Stimulated activated CD4-positive, alpha-beta T cell treated with anti-CD3 and anti-CD28 coated beads, TNF-alpha, amount 100 ng/mL, for 24 hours (primary cell): Measurements from ENCODE around the gene PLBD2.

Experiments
- DNase-seq, 3 experiments: peaks; one replicate each; pipeline ENCODE4 v3.0.0-alpha.2; 2020; ENCODE audit warnings: low read depth in 3 of 3

Gene PLBD2

DNA sequence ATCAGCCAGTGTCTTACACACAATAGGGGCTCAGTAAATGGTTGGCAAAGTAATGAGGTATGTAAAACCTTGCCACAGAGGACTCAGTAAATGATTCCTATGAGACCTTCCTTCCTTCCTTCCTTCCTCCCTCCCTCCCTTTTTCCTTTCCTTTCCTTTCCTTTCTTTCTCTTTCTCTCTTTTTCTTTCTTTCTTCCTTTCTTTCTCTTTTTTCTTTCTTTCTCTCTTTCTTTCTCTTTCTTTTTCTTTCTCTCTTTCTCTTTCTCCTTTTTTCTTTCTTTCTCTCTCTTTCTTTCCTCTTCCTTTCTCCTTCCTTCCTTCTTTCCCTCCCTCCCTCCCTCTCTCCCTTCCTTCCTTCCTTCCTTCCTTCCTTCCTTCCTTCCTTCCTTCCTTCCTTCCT, 37.8 kb downstream of the PLBD2 start:
- no peak for DNase-seq

GRCh38 chr12:113396828-113397496, 38.6 kb downstream of the PLBD2 start:
- no peak for DNase-seq

- DNase-seq = no peak
Measured at GRCh38 chr12:113397497-113398197, 39.3 kb downstream of the PLBD2 start.

- DNase-seq = no peak
Measured at GRCh38 chr12:113398346-113399290, 40.2 kb downstream of the PLBD2 start.

DNA sequence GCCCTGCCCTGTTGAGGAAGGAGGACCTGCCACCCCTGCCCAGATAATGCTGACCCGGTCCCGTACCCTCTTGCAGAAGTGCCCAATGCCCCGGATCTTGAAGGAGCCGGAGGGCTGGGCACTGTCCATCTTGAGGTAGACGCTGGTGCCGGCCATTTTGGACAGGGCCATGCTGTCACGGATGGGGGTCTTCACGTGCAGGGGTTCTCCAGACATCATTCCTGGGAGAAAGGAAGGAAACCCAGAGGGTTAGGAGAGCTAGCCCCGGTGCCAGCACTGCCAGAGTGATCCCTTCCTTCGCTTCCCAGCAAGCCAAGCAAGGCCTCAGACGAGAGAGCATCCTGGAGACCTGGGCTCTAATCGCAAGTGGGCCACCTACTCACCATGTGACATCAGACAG, 41.1 kb downstream of the PLBD2 start:
- no peak for DNase-seq

GRCh38 chr12:113400362-113400761, 42.0 kb downstream of the PLBD2 start:
- DNase-seq = no peak

- DNase-seq = no peak
Measured at GRCh38 chr12:113401066-113402000, 42.9 kb downstream of the PLBD2 start.

DNA sequence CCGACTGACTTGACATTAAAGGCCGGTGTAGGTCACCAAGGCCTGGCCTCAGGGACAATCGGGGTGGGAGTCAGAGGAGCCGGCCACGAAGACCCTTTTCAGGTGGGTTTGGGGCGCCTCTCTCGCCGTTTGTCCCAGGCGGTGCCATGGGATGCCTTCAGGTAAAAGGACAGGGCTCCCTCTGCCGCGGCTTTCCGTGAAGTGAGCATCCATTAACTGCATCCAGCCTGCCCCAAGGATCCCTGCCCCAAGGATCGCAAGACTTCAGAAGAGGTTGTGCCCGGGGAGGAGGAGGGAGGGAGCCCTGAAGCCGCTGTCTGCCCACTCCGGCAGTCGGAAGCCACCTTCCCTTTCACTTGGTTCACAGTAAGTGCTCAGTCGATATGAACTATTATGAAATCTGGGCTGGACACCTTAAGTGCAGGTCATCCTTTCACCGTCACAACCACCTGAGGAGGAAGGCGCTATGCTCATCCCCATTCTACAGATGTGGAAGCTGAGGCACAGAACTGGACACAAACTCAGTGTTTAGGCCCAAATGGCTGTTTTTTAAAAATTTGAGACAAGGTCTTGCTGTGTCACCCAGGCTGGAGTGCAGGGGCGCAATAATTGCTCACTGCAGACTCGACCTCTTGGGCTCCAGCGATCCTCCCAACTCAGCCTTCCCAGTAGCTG, 44.3 kb downstream of the PLBD2 start:
- no peak for DNase-seq

DNA sequence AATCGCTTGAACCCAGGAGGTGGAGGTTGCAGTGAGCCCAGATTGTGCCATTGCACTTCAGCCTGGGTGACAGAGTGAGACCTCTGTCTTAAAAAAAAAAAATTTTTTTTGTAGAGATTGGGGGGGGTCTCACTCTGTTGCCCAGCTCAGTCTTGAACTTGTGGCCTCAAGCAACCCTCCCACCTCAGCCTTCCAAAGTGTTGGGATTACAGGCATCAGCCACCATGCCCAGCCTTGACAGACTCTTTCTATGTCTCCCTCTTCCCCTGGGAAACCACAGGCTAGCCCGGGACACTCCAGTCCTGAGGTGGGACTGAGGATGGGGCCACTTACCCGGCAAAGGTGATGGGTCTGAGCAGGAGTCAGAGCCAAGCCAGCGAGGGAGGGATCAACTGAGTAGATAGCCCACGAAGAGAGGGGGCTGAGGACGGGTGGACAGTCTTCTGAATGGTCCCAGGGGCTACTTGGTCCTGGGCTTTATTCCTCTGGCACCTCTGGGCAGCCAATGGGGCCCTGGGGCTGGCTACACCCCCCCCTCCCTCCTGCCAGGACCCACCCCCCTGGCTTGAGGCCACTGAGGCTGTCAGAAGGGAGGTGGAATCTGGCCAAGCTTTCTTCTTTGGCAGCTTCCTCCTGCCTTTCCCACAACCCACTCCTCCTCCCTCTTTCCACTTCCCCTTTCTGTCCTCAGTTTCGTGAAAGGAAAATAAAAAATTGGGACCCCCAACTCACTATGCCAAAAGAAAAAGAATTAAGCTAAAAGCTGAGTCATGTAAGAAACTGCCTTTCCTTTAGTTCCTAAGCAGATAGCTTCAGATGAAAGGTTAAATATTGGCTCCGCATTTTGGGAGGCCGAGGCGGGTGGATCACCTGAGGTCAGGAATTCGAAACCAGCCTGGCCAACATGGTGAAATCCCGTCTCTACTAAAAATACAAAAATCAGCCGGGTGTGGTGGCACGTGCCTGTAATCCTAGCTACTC, 45.3 kb downstream of the PLBD2 start, which contains the start of gene SDS:
TSS of gene SDS (minus strand) at position 453 of the 981 bp plus-strand sequence. CDS start 4,179 bp downstream, outside the sequence.
- no peak for DNase-seq

DNA sequence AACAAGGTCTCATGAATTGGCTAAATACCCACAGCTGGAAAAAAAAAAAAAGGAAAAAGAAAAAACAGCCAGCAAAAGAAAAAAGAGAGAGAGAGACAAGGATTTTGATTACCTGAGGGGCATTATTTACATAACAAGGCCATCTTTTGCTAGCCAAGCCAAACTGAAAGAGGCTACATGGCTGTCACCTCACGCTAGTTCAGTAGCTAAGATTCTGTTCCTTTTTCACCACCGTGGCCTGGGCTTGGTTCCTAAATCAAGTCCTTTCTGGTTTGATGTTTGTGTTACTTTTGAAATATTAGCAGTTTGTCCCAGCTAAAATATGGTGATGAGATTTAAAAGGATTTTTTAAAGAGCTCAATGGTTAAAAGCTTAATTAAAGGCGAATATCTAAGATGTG, 47.3 kb downstream of the PLBD2 start:
- DNase-seq = no peak

DNA sequence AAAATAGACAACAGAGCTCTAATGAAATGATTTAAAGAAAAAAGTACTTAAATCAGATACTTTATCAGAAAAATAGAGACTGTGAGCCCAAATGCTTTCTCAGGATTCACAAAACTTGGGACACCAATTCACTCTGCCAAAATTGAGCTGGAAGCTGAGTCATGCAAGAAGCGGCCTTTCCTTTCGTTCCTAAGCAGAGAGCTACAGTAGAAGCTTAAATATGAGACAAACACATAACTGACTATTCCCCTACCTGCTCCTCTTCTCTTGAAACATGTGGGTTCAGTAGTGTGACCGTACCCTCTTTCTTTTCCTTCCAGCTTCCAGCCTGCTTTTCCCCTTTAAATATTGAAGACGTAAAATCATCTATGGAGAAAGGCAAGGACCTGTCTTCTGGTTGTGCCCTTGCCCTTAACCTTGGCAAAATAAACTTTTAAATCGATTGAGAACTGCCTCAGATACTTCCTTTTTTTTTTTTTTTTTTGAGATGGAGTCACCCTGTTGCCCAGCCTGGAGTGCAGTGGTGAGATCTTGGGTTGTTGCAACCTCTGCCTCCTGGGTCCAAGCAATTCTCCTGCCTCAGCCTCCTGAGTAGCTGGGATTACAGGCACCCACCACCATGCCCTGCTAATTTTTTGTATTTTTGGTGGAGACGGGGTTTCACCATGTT, 49.7 kb downstream of the PLBD2 start:
- no peak for DNase-seq

DNA sequence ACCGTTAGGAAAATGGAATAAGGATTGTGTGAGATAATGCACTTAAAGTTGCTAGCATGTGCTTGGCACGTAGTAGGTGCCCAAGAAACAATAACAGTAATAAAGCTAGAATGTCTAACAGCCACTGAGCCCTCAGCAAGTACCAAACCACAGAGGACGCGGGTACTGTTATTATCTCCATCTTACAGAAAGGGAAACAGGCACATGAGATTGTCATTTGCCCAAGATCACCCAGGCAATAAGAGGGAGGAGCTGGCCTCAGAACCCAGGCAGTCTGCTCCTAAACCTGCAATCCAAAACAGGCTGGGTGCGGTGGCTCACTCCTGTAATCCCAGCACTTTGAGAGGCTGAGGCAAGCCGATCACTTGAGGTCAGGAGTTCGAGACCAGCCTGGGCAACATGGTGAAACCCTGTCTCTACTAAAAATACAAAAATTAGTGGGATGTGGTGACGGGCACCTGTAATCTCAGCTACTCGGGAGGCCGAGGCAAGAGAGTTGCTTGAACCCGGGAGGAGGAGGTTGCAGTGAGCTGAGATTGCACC, 50.4 kb downstream of the PLBD2 start:
- no peak for DNase-seq

GRCh38 chr12:113409462-113410124, 51.2 kb downstream of the PLBD2 start:
- no peak for DNase-seq

DNA sequence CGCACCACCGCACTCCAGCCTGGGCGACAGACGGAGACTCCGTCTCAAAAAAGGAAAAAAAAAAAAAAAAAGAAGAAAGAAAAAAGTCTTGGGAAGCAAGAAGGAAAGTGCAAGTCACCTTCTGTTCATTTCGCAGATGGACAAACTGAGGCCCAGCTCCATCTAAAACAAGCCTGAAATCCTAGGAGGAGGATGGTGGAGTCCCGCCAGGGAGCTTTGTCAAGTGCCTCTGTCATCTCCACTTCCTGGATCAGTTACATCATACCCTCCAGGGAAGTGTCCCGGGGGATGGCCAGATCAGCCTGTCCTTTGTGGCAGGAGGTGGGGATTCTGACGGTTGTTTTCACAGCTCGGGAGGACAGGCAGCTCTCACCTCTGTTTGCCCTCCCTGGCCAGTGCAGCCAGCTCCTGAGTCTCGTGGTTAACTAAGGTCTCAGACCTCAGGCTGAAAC, 55.1 kb downstream of the PLBD2 start:
- DNase-seq = no peak

- DNase-seq = no peak
Measured at GRCh38 chr12:113414519-113415038, 56.2 kb downstream of the PLBD2 start.

DNA sequence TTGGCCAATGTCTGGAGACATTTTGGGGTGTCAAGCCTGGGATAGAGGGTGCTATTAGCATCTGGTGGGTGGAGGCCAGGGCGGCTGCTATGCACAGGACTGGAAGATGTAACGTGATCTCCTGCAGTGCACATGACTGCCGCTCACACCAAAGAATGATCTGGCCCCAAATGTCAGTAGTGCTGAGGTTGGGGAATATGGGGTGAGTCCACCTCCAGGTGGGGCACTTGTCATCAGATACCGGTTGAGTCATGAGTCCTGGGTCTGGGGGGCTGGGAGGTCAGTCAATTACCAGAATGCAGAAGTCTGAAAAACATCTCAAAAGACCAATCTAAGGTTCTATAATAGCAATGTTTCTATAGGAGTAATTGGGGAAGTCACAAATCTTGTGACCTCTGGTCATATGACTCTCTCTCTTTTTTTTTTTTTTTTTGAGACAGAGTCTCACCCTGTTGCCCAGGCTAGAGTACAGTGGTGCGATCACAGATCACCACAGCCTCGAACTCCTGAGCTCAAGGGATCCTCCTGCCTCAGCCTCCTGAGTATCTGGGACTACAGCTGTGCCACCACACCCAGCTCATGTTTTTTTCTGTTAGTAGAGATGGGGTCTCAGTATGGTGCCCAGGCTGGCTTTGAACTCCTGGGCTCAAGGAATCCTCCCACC, 57.8 kb downstream of the PLBD2 start:
- no peak for DNase-seq
